PFSK-1 (cell line): ENCODE measurements around the gene FRMD8.

Source experiments
- FOXP2 ChIP-seq: optimal IDR thresholded peaks from 2 replicates; pipeline ENCODE3; 2011; ENCODE audit warnings: borderline replicate concordance, control low read depth, inconsistent platforms; ENCODE audit not compliant: insufficient read depth; ENCODE audit errors: extremely low read length, extremely low read depth
- POLR2AphosphoS5 ChIP-seq: IDR thresholded peaks from 2 replicates; pipeline ENCODE4 v1.6.1; 2012; ENCODE audit warnings: low read depth, mild to moderate bottlenecking, control low read depth, low read length, moderate library complexity
- SIN3A ChIP-seq: IDR thresholded peaks from 2 replicates; pipeline ENCODE4 v1.6.1; 2012; ENCODE audit warnings: mild to moderate bottlenecking, low read length, moderate library complexity, borderline replicate concordance; ENCODE audit not compliant: insufficient read depth
- TAF1 ChIP-seq: IDR thresholded peaks from 2 replicates; pipeline ENCODE4 v1.6.1; 2012; ENCODE audit warnings: low read length, control low read depth, borderline replicate concordance; ENCODE audit not compliant: insufficient read depth
- TF ChIP-seq, protein P1 (sequence below), 2 experiments: IDR thresholded peaks; 2 replicates each; pipeline versions ENCODE4 v1.6.1 to v1.8.0; 2011 to 2012; ENCODE audit warnings: low read depth in 2 of 2, low read length in 2 of 2, control low read depth in 1 of 2, inconsistent platforms in 1 of 2, mild to moderate bottlenecking in 1 of 2, moderate library complexity in 1 of 2; ENCODE audit not compliant: insufficient read depth in 1 of 2

The FRMD8 gene

DNA sequence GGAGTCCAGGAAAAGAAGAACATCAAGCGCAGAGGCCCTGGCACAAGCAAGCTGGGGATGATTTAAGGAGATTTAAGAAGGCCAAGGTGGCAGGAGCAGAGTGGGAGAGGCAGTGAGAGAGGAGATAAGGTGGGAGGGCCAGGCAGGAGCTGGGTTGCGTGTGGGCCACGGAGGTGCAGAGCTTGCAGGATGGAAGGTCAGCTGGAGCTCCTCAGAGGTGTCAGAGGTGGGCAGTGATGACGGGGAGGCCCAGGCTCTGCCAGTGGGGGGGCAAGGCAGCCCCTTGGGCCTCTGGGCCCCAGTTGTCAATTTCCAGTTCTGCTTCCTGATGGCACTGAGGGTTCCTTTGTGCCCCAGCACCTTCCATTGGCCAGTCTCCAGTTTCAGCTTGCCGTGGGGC is 6.5 kb downstream of the FRMD8 start:
- no peak for TF ChIP-seq SIN3A
- TF ChIP-seq POLR2AphosphoS5: no peak
- TF ChIP-seq TAF1: no peak
- TF ChIP-seq, protein P1, sequence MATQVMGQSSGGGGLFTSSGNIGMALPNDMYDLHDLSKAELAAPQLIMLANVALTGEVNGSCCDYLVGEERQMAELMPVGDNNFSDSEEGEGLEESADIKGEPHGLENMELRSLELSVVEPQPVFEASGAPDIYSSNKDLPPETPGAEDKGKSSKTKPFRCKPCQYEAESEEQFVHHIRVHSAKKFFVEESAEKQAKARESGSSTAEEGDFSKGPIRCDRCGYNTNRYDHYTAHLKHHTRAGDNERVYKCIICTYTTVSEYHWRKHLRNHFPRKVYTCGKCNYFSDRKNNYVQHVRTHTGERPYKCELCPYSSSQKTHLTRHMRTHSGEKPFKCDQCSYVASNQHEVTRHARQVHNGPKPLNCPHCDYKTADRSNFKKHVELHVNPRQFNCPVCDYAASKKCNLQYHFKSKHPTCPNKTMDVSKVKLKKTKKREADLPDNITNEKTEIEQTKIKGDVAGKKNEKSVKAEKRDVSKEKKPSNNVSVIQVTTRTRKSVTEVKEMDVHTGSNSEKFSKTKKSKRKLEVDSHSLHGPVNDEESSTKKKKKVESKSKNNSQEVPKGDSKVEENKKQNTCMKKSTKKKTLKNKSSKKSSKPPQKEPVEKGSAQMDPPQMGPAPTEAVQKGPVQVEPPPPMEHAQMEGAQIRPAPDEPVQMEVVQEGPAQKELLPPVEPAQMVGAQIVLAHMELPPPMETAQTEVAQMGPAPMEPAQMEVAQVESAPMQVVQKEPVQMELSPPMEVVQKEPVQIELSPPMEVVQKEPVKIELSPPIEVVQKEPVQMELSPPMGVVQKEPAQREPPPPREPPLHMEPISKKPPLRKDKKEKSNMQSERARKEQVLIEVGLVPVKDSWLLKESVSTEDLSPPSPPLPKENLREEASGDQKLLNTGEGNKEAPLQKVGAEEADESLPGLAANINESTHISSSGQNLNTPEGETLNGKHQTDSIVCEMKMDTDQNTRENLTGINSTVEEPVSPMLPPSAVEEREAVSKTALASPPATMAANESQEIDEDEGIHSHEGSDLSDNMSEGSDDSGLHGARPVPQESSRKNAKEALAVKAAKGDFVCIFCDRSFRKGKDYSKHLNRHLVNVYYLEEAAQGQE (IDR thresholded peaks at IDR 0.05; ENCODE audit: insufficient read depth in 1 of 2, low read depth in 2 of 2, low read length in 2 of 2): no peak
- no peak for TF ChIP-seq FOXP2

DNA sequence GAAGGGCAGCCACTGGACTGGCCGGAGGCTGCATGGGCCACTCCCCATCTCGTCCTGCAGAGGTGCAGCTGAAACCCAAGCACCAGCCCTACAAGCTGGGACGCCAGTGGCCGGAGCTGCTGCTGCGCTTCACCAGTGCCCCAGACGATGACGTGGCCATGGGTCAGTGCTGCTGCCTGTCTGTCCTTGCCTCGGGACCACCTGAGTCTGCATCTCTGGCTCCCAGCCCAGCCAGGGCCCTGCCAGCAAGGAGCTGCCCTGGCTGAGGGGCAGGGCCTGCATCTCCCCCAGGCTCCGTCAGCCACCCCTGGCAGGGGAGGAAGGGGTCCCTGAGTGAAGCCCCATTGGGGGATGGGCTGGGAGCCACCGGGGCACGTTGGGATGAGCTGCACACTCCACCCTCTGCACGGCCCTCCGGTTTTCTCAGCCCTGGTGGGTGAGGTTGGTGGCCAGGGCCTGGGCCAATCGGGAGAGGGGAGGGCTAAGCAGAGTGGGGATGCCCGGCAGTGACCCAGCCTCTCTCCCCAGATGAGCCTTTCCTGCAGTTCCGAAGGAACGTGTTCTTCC is 7.2 kb downstream of the FRMD8 start:
- TF ChIP-seq FOXP2 (no peak), POLR2AphosphoS5 (no peak), TAF1 (no peak)
- TF ChIP-seq, protein P1 (IDR thresholded peaks at IDR 0.05; ENCODE audit: insufficient read depth in 1 of 2, low read depth in 2 of 2, low read length in 2 of 2): no peak

DNA sequence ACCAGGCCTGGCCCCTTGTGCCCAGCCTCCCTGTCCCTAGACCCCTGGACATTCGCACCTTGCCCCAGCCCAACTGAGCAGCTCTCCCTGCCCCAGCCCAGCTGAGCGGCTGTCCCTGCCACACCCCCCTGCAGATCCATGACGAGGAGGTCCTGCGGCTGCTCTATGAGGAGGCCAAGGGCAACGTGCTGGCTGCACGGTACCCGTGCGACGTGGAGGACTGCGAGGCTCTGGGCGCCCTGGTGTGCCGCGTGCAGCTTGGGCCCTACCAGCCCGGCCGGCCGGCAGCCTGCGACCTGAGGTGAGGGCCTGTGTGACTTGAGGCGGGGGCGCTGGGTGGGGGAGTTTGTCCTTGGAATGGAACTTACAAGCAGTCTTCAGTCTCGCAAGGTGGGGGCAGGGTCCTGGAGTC is 7.7 kb downstream of the FRMD8 start:
- no peak for TF ChIP-seq FOXP2
- TF ChIP-seq, protein P1 (IDR thresholded peaks at IDR 0.05; ENCODE audit: insufficient read depth in 1 of 2, low read depth in 2 of 2, low read length in 2 of 2): no peak
- no peak for TF ChIP-seq TAF1
- TF ChIP-seq SIN3A: no peak
- TF ChIP-seq POLR2AphosphoS5: no peak

GRCh38 chr11:65395961-65396530 is 9.6 kb downstream of the FRMD8 start:
- TF ChIP-seq POLR2AphosphoS5: no peak
- TF ChIP-seq, protein P1 (IDR thresholded peaks at IDR 0.05; ENCODE audit: insufficient read depth in 1 of 2, low read depth in 2 of 2, low read length in 2 of 2): no peak
- no peak for TF ChIP-seq TAF1
- no peak for TF ChIP-seq FOXP2
- TF ChIP-seq SIN3A: no peak

DNA sequence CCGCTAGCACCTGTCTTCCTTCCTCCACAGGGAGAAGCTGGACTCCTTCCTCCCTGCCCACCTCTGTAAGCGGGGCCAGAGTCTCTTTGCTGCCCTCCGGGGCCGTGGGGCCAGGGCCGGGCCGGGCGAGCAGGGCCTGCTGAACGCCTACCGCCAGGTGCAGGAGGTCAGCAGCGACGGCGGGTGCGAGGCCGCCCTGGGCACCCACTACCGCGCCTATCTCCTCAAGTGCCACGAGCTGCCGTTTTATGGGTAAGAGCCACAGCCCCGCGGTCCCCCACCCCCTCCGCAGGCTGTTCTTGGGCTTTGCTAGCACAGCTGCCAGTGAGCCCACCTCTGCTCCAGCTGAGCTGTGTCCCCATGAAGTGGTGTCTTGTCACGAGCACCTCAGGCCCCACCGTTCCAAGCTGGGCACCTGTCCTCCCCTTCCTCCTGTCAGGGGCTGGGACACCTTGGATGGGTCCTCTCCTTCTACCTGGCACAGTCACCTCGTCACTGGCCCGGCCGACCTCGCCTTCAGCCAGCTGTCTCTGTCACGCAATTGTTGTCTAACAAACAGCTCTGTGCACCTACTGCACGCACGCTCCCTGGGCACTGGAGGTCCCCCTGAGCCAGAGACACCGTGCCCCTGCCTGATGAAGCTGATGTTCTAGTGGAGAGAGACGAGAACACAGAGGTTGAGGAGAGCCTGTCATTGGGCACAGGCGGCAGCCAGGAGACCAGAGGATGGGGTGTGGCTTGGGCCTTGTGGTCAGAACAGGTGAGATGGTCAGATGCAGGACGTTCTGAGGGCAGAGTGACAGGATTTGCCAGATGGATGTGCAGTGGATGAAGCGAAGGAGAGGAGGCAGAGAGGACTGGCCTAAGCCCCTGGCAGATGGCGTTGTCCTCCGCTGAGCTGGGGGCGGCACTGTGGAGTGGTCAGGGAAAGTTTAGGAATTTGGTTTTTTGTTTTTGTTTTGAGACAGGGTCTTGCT is 10.6 kb downstream of the FRMD8 start:
- TF ChIP-seq, protein P1 (IDR thresholded peaks at IDR 0.05; ENCODE audit: insufficient read depth in 1 of 2, low read depth in 2 of 2, low read length in 2 of 2): no peak
- TF ChIP-seq FOXP2: no peak
- no peak for TF ChIP-seq SIN3A
- no peak for TF ChIP-seq POLR2AphosphoS5
- no peak for TF ChIP-seq TAF1
